HG03571 (cell line): Measurements from ENCODE around the gene AGRN.
"Not testable (repeated sequence)": the region's sequence is repeated elsewhere in the genome, so short reads cannot be mapped to it uniquely, and the experiment has no call there.

Experiments used
- ATAC-seq: cut with Tn5 transposase; IDR thresholded peaks from one replicate; pipeline ENCODE4 v1.9.1; 2021; ENCODE audit not compliant: unreplicated experiment

Gene AGRN

GRCh38 chr1:1090424-1091343 lies 70.8 kb downstream of the AGRN start:
- ATAC-seq: no peak

- ATAC-seq: no peak
These were observed 71.6 kb downstream of the AGRN start for GRCh38 chr1:1091344-1092148.

- no peak for ATAC-seq
These were observed 72.4 kb downstream of the AGRN start for GRCh38 chr1:1092149-1092855.

GRCh38 chr1:1092894-1093609 lies 73.1 kb downstream of the AGRN start:
- ATAC-seq: no peak

GRCh38 chr1:1093610-1093943 lies 73.7 kb downstream of the AGRN start:
- ATAC-seq: no peak

- ATAC-seq: no peak
These were observed 75.1 kb downstream of the AGRN start for GRCh38 chr1:1094981-1095380.

- ATAC-seq: not testable (repeated sequence)
These were observed 76.2 kb downstream of the AGRN start for GRCh38 chr1:1096136-1096535.

GRCh38 chr1:1098681-1099421 lies 78.9 kb downstream of the AGRN start:
- ATAC-seq: no peak

- ATAC-seq: no peak
These were observed 79.7 kb downstream of the AGRN start for GRCh38 chr1:1099506-1100183.

- no peak for ATAC-seq
These were observed 80.4 kb downstream of the AGRN start for GRCh38 chr1:1100296-1100695.

GRCh38 chr1:1101503-1101902 lies 81.6 kb downstream of the AGRN start:
- no peak for ATAC-seq

- not testable (repeated sequence) for ATAC-seq
These were observed 84.2 kb downstream of the AGRN start for GRCh38 chr1:1104152-1104551.
